IPS-11a (cell line): ENCODE results near the gene CD33.

Experiments used
- H3K4me3 ChIP-seq: one replicate; pipeline ENCODE4 v1.5.1; 2013; ENCODE audit warnings: low read depth, low read length, control low read depth

Gene CD33

DNA sequence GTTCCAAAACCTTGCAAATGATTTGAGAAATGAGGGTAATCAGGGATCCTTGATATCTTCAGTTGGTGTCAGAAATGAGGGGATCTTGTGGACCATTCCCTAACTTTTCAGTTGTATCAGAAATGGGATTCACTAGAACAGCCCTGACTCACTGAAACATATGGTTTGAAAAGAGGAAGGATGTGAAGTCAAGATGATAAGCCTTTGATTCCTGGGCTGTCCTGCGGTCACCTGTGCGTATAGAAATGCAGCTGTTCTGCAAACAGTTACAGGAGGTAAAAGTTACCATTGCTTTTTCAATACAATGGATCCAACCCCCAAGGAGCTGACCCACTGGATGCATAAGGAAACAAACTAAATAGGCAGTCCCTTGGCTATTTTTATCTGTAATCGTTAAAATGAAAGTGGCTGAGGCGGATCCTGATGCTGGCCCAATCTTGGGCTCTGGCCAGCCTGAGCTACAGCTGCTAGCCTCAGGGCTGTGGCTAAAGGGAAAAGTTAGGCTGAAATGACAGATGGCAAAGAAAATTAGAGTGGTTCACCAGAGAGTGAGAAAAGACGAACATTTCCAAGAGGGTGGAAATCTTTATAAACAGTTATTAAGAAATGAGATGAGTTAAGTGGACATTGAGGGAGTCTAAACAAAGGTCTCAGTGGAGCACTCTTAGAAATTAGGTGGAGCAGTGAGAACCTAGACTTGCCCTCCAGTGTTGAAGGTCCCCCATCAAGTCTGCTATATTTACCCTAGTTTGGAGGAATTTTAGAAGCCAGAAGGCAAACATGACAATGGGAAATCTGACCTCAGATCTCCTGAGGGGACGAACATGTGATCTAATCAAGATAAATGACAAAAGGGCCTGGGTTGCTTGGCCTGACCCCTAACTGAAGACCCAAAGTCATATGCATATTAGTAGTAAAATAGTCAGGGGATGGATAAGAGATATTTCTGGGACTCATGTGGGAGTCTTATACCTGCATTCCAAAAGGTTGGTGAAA lies 33.6 kb downstream of the CD33 start:
- no peak overlapping the region for H3K4me3 ChIP-seq

DNA sequence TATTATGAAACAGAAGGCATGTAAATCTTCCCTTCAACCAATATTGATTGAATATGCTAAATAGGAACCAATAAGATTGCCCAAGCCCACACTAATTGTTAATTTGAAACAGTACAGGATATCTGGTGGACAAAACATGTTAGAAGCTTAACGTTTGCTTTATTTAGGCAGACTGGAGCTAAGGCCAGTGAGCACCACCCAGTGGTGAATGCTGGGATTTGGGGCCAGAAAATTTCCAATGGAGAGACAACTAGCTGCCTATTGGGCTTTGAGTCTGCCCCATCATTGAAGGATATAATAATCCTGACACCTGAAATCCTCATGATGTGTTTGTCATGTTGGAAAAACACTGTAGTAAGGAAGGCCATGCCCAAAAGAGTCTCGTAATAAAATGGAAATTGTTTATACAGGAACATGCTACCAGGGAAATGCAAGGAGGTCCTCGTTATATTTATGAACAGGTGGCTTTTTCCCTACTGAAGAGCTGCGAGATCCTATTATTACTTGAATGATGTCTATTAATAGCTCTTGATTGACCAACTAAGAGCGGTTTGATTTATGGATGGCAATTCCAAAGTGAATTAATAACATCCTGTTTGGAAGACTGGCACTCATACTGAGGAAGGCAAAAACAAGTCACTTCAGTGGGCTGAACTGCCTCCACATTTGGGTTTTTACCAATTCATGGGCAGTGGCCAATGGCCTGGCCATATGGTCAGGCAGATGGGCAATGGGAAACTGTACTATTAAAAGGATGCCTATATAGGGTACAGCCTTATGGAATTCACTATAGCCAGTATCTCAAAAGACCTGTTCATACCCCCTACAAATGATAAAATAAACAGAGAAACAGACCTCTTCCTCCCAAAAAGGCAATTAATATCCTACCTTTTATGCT lies 34.7 kb downstream of the CD33 start:
- H3K4me3 ChIP-seq = no peak overlapping the region

DNA sequence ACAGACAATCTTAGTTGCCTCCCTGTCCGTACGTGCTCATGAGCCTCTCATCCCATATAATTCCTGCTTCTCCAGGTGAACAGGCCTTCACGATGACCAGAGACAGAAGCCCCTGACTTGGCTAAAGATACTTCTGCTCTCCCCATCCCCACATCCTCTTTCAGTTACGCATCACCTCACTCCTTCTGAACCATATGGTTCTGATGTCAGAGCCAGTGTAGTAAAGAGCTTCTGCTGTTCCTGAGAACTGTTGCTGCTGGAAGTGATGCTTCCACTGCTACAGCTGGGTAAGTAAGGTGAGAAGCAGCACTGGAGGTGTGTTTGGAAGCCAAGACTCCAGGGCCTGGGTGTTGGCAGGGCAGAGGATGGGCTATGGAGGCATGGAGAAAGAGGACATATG lies 38.9 kb downstream of the CD33 start:
- H3K4me3 ChIP-seq = no peak overlapping the region

DNA sequence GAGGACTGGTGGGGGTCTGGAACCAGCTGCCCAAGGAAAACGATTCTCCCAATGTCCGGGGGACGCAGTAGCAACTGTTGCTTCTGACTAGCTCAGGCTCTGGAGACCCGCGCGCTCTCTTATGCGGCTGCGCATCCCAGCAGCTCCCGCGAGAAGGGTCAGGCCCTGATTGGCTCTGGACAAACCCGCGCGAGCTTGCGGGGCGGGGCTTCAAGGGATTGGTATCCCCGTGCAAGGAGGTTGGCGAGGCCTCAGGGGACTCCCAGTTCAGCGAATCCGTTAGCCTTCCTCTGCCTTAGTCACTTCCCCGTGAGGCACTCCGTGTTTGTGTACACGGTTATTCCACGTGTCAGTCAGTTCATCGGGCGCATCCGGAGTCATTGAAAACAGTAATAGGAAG lies 46.2 kb downstream of the CD33 start:
- no peak overlapping the region for H3K4me3 ChIP-seq

DNA sequence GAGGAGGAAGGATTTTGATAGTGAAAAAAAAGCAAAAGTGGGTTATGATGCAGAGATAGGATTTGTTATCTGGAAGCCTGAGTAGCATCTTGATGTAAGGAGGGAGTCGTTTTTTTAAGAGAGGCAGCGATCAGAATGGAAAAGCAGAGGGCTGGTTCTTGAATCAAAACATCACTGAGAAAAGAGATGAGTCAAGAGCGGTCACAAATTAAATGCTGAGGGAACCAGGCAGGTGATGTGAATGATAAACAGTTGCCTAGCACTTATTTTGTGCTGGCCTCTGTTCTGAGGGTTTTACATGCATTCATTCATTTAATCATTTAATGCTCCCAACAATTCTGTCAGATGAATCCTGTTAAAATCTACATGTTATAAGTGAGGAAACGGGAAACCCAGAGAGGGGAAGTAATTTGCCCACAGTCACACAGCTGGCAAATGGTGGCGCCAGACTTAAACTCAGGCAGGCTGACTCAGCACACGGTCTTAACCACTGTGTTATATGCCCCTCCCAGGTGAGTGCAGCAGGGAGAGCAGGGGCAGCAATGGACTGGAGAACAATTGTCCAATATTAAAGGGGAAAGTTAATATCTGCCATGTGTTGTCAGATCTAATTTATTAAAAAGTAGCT lies 47.4 kb downstream of the CD33 start:
- H3K4me3 ChIP-seq = no peak overlapping the region

DNA sequence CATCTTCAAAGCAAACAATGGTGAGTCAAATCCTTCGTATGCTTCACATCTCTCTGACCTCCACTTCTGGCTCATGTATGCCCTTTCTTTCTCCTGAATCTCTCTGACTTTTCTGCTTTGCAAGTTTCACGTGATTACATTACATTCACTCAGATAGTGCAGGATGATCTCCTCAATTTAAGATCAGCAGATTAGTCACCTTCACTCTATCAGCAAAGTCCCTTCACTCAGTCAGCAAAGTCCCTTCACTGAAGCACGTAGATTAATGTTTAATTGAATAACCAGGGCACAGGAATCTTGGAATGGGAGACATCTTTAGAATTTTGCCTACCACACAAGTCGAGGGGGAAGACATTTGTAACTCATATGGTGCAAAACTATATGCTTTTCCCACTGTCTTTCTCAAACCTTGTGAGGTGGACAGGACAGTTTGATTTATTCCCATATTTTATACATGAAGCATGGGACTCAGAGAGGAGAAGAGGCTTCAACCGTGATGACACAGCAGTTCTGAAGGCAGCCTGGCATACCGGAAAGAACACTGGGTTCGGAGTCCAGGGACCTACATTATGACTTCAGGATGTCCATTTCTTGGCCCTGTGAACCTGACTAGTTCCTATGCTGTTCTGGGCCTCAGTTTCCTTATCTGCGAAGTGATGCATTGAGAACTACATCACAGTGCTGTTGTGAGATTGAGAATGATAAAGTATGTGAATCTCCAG lies 49.3 kb downstream of the CD33 start:
- no peak overlapping the region for H3K4me3 ChIP-seq

DNA sequence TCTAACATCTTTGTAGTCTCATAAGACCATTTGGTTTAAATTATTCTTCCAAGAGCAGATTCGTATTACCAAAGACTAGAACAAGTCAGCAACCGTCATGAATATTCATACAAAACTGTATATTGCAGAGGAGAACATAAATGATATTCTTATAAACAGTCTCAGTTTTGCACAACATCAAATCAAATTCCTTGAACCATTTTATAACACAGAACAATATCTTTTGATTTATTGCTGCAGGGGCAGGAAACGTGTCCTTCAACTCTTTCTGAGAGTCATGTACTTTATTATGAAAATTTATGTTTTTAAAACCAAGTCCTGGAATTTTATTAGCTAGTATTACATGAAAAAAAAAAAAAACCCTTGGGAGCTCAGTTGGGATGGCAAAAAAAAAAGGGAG lies 52.2 kb downstream of the CD33 start:
- H3K4me3 ChIP-seq = no peak overlapping the region

DNA sequence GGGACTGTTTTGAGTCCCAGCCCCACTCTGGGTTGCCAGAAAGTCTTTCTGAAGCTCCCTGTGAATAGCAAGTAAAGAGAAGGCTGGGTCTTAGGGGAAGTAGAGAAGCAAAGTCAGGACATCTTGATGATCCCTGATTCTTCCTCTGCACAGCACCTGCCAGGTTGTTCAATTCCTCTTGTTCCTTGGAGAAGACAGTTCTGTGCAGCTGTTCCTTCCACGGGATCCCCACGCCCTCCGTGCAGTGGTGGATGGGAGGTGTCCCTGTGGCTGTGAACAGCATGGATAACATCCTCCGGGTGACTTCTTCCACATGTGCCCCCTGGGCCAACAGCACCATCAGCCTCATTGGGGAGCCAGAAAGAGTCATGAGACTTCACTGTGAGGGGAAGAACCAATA lies 57.5 kb downstream of the CD33 start:
- H3K4me3 ChIP-seq = no peak overlapping the region

DNA sequence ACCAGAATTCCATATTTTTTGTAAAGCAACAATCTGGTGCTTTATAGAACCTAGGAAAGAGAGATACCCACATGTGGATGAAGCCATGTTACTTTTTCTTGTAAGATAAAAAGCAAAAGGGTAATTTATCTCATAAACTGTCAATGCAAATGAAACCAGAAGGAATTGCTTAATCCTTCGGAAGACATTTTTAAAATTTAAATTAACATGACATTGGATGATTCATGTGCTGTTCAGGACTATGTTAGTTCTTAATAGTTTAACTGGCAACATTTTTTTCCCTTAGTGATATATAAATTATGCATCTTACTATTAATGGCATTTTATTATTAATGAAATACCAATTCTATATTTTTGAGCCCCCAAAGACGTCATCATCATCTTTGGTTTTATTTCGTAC lies 60.8 kb downstream of the CD33 start:
- H3K4me3 ChIP-seq = no peak overlapping the region
